Activated CD4-positive, alpha-beta T cell treated with anti-CD3 and anti-CD28 coated beads, Interleukin-2, amount 50 U/mL, for 16 hours (primary cell): ENCODE data around the gene MYL12B.
"Not testable (repeated sequence)": the region's sequence is repeated elsewhere in the genome, so short reads cannot be mapped to it uniquely, and the experiment has no call there.

ENCODE experiments used
- DNase-seq: peaks from one replicate; pipeline ENCODE4 v3.0.0-alpha.2; 2020

MYL12B gene

DNA sequence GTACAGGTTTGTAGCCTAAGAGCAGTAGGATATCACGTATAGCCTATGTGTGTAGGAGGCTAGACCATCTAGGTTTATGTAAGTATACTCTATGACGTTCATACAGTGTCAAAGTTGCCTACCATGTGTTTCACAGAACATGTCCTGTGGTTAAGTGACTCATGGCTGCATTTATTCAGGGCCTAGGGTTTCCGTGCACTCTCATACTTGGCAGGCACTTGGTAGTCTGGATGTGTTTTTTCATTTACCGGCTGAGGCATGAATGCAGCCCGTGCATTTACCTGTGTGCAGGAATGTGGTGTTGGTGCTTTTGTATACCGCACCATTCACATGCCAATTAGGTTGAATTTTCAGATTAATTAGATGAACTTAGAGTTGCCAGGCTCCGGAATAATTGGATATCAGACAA is 43.4 kb downstream of the MYL12B start:
- peak; percentile 86 for DNase-seq

DNA sequence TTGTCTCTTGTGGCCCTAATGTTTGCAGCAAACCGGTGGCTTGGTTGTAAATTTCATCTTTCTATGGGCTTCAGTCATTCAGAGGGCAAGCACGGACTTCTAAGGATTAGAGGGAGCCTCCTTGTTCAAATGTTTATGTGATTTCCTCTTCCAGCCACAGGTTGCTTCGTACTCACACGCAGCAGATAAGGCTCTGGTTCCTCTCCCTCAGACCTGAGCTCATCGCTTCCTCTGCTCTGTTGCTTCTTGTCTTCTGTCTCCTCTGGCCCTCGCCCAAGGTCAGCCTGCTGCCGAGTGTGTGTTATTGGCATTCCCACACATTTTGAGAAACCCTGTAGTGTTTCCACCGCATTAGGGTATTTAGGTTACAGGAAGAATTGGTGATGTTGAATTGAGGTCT is 44.0 kb downstream of the MYL12B start:
- DNase-seq: no peak

DNA sequence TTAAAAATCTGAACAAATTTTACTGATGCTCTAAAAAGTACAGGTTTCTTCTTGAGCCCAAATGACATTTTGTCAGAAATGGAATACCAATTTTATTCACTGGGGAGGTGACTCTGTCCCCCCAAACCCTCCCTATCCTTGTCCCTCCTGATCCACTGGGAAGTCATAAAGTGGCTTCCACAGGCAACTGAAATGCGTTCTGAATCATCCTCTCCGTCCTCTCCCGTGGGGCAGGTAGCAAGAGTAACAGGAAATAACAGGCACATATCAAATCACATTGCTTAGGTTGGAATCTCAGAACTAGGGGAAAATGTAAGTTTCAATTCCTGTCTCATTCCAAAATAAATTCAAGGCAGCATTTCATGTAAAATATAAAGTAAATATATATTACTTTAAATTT is 44.5 kb downstream of the MYL12B start:
- no peak for DNase-seq

DNA sequence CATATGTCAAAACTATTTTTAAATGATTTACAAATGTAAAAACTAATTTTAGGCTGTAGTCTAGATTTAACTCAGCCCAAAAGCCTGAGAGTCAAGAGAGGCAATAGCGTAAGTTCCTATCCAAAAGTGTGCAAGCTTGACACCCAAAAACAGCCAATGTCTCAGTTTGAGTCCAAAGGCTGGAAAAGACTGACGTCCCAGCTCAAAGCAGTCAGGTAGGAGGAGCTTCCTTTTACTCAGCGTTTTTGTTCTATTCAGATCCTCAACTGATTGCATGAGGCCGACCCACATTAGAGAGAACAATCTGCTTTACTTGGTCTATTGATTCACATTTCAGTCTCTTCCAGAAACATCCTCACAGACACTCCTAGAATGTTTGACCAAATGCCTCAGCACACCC is 51.8 kb downstream of the MYL12B start:
- DNase-seq: no peak

DNA sequence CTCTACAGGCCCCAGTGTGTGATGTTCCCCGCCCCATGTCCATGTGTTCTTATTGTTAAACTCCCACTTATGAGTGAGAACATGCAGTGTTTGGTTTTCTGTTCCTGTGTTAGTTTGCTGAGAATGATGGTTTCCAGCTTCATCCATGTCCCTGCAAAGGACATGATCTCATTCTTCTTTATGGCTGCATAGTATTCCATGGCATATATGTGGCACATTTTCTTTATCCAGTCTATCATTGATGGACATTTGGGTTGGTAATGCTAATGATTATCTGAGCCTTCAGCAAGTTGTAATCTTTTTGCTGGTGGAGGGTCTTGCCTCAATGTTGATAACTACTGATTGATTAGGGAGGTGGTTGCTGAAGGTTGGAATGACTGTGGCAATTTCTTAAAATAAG is 53.4 kb downstream of the MYL12B start:
- not testable (repeated sequence) for DNase-seq

DNA sequence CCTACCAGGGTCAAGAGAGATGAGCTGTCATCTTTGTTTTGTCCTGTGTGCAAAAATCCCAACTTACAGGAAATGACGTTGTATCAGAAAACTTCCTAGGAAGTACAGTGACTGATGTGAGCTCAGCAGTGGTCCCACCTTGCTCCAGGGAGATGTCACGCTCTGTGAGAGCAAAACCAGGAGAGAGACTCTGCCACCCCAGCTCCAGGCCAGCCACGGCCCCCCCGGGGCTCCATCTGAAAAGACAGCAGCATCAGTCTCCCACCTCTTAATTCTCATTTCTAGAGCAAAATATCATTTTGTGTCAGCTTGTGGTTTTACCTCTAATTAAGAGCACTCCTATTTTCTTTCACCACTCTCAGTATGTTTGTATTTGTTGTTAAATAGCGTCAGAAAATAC is 57.5 kb downstream of the MYL12B start:
- DNase-seq: peak; percentile 65

DNA sequence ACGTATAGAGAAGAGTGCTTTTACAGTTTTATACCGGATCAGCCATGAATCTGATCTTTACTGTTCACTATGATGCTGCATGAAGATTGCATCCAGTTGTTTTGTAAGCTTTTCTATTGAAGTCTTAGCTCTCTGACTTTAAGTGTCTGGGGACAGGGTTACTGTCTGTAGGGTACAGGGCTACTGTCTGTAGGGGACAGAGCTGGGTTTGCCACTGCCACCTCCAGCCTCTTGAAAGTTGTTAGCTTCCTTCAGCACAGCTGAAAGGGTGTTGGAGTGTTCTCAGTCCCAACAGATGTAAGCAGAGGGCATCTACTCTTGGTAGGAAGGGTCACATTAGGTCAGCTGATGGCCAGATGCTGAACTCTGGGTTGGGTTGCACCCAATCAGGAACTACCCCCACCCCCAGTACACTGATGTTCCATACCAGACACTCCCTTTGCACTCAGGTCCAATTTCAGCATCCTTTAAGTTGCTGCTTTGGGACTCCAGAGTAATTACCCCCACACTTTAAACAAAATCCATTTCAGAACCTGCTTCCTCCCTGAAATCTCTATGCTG is 58.0 kb downstream of the MYL12B start:
- DNase-seq: no peak

DNA sequence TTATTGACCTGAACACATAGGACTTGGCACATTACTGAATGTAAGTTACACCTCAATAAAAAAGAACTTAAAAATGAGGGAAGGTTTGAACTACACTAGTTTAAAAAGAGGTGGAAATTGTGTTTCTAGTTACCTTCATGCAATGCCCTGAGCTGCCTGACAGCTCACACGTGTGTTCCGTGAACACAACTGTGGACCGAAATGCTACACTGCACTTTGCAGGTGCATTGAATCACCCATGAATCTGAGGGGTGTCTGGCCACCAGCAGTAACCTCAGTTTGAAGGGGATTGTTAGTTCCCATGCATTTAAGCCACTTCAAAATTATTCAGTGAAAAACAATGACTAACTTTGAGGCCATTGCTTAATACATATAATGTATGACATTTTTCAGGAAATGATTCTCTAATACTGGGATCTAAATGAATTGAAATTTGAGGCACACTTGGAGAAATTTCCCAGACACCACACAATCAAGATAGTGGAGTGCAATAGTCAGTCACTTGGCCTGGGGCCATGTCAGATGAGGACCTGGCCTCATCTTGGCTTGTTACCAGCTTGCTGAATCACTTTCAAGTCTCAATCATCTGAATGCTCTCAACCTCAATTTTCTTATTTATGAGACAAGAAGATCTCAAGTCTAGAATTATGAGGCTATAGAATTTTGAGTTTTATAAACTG is 59.3 kb downstream of the MYL12B start:
- DNase-seq: no peak

DNA sequence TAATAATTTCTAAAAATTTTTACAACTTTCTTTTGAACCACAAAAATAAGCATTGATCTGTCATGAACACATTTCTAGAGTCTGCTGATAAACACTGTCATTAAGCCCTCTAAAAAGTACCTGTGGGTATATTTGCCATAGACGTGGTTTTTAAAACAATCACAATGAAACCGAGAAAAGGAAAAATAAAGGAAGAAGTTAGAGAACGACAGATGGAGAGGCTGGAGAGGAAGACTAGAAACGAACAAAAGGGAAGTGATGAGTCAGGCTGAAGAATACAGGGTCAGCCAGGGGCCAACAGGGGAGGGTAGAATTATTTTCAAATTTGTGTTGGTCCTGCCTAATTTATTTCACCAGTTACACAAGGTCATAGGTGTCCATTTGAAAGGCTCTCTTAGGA is 62.0 kb downstream of the MYL12B start:
- DNase-seq: no peak
